ENCODE measurements around the gene ZNF524. TPM values are rescaled to one million over a fixed set of nuclear protein-coding genes. Genes with fewer than 3 reads are reported as not detected.

ZNF524 gene
- total and polyA plus RNA-seq, 9 of the 15 experiments (the other 6 are each of a cell fraction or from before 2014, with no cell fraction given), result 0.08 to 15.6 (median 2.9) TPM

GRCh38 chr19:55605637-55606470, 5.8 kb downstream of the ZNF524 start, which contains the start of gene ZNF865 (continued):
- peak; percentile 50; the same call in 1 of the 2 replicates for TF ChIP-seq ELF1 (tag; IDR thresholded peaks at IDR 0.05)

- Histone ChIP-seq H3K9me1 (ENCODE audit: control insufficient read depth, insufficient read depth, low read length) (no peaks in the 10 kb centered on the region), H3K4me1 (replicated peaks in 1 of 2; ENCODE audit: control insufficient read depth in 2 of 2, insufficient read depth in 2 of 2, low read length in 2 of 2) (peaks cover 19 to 38% of the 10 kb centered on the region in 2 experiments), H3K4me2 (ENCODE audit: insufficient read depth, low read length) (peak overlapping the region; percentile 97), H4K20me1 (replicated peaks; ENCODE audit: control insufficient read depth, insufficient read depth, low read length) (no peaks in the 10 kb centered on the region), H3K9ac (ENCODE audit: insufficient read depth in 1 of 2, low read depth in 2 of 2, low read length in 2 of 2) (peak overlapping the region; percentile 65 to 89), H3K4me3 (peak overlapping the region; percentile 84), H3K79me2 (ENCODE audit: control insufficient read depth, insufficient read depth, low read length) (peaks cover 20% of the 10 kb centered on the region), H3K36me3 (ENCODE audit: control insufficient read depth, insufficient read depth, low read length) (peaks cover 16% of the 10 kb centered on the region; the same call in 2 of the 3 replicates), H3K27ac (ENCODE audit: extremely low read depth, low read depth, low read length) (peak overlapping the region; percentile 87), H2AFZ (ENCODE audit: low read depth, low read length) (peak overlapping the region; percentile 68), H3K9me3 (replicated peaks; ENCODE audit: control insufficient read depth, insufficient read depth, low read depth, low read length) (0 out of 2 replicates have a peak, but pooled peaks cover 2% of the 10 kb centered on the region), H3K27me3 (ENCODE audit: control insufficient read depth in 2 of 2, insufficient read depth in 2 of 2, low read length in 2 of 2) (no peaks in the 10 kb centered on the region)
- BruUV-seq (replicated peaks), result no TSS peak
- ATAC-seq (no peak), DNase-seq (ENCODE audit: extremely low read depth in 1 of 4, low spot score in 3 of 4) (no peak), FAIRE-seq (no peak)
- intact Hi-C loops (cut with micrococcal nuclease), result loop anchor here (1.0 kb wide), 1 partner anchor 89 kb away; no protein-coding TSS in a partner anchor
- in situ Hi-C loops (cut with MboI), result no loop called here
- POLR2A ChIA-PET, result interaction anchor here (0.8 to 2.2 kb wide), 9 partner anchors 12 to 144 kb away, joined by 3 to 18 read pairs (median 3); partner anchors contain the start of genes U2AF2 and ZNF784
- CTCF ChIA-PET (ENCODE audit: low intra/inter-chr PET ratio), result interaction anchor here (0.6 to 2.5 kb wide), 4 partner anchors 25 to 94 kb away, joined by 3 to 23 read pairs (median 4); no protein-coding TSS in a partner anchor
- 20% methylated on average over 12 of the region's 12 CpGs for WGBS (ENCODE audit: insufficient coverage, low coverage, missing lambda C conversion rate)
- TF ChIP-seq FOSL1 (tag; conservative IDR thresholded peaks at IDR 0.05) (no peak), SRSF9 (IDR thresholded peaks at IDR 0.05; ENCODE audit: borderline replicate concordance, low read depth, low read length) (no peak), SMARCA5 (IDR thresholded peaks at IDR 0.05) (0 out of 2 replicates have a peak, but pooled peaks have one; percentile 8), E2F6 (IDR thresholded peaks at IDR 0.05; ENCODE audit: borderline replicate concordance in 1 of 2, extremely low read depth in 1 of 2, insufficient read depth in 1 of 2, insufficient read length in 1 of 2, low read depth in 1 of 2, low read length in 1 of 2, poor library complexity in 1 of 2, severe bottlenecking in 1 of 2) (no peak), ZNF197 (CRISPR knock-in tag; IDR thresholded peaks at IDR 0.05; ENCODE audit: low read depth) (no peak), ILF3 (IDR thresholded peaks at IDR 0.05; ENCODE audit: borderline replicate concordance) (no peak), ZNF395 (CRISPR knock-in tag; IDR thresholded peaks at IDR 0.05) (no peak), BCOR (IDR thresholded peaks at IDR 0.05) (0 out of 2 replicates have a peak, but pooled peaks have one; percentile 1), TSC22D4 (tag; IDR thresholded peaks at IDR 0.05) (no peak), ETV1 (tag; conservative IDR thresholded peaks at IDR 0.05; ENCODE audit: low read depth) (no peak), CC2D1A (IDR thresholded peaks at IDR 0.05) (0 out of 2 replicates have a peak, but pooled peaks have one; percentile 5), MYNN (IDR thresholded peaks at IDR 0.05) (no peak), MYNN (CRISPR knock-in tag; IDR thresholded peaks at IDR 0.05) (no peak), KDM2B (CRISPR knock-in tag; IDR thresholded peaks at IDR 0.05) (no peak), ZBTB17 (CRISPR knock-in tag; IDR thresholded peaks at IDR 0.05) (no peak), ZNF280A (IDR thresholded peaks at IDR 0.05; ENCODE audit: low read depth, partially characterized antibody) (no peak)
These were observed 6.3 kb downstream of the ZNF524 start for GRCh38 chr19:55606471-55606787.
